ENCODE data around the gene FLAD1.

Gene FLAD1

DNA sequence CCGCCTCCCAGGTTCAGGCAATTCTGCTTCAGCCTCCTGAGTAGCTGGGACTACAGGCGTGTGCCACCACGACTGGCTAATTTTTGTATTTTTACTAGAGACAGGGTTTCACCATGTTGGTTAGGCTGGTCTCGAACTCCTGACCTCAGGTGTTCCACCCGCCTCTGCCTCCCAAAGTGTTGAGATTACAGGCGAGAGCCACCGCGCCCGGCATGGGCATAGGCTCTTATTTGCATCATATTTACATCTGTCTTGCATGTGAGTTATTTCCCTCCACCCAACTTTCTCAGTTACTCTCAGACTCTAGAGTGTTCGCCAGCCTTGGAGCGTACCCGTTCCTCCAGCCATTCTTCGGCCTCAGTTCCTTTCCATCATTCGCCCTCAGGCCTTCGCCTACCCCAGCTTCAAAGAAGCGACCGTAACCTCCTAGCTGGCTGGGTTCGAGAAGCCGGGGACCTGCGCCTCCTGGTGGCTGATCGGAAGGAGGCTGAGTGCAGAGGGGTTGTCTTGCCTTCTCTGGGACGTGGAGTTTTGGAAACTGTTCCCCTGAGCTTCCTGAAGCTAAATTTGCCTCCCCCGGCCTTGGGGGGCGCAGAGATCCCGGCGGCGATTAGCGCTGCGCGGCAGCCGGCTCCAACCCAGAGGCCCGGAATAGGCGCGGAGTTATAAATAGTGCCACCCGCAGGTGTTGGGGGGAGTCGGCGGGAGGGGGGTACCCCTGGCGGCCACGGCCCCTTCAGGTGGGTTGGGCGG, 15.8 kb downstream of the FLAD1 start:
- Histone ChIP-seq H3K36me3 (ENCODE audit: control insufficient read depth in 2 of 2, insufficient read depth in 2 of 2, low read length in 2 of 2) (peaks cover 0 to 3% of the 10 kb centered on the region in 2 donors), H3K4me3 (ENCODE audit: low read length in 2 of 2) (peak overlapping the region; percentile 40 to 66), H3K4me1 (ENCODE audit: control insufficient read depth in 2 of 2, insufficient read depth in 2 of 2, low read length in 2 of 2) (peaks cover 8 to 21% of the 10 kb centered on the region in 2 donors), H3K27ac (ENCODE audit: low read depth in 2 of 2, low read length in 2 of 2) (peak overlapping the region; percentile 7 to 99), H3K27me3 (ENCODE audit: control insufficient read depth in 2 of 2, insufficient read depth in 2 of 2, low read length in 2 of 2) (no peaks in the 10 kb centered on the region), H3K9ac (ENCODE audit: low read depth in 1 of 2, low read length in 2 of 2) (peak overlapping the region in 1 of 2 donors; percentile 46), H3K9me3 (ENCODE audit: control insufficient read depth in 2 of 2, low read length in 2 of 2) (no peaks in the 10 kb centered on the region)

DNA sequence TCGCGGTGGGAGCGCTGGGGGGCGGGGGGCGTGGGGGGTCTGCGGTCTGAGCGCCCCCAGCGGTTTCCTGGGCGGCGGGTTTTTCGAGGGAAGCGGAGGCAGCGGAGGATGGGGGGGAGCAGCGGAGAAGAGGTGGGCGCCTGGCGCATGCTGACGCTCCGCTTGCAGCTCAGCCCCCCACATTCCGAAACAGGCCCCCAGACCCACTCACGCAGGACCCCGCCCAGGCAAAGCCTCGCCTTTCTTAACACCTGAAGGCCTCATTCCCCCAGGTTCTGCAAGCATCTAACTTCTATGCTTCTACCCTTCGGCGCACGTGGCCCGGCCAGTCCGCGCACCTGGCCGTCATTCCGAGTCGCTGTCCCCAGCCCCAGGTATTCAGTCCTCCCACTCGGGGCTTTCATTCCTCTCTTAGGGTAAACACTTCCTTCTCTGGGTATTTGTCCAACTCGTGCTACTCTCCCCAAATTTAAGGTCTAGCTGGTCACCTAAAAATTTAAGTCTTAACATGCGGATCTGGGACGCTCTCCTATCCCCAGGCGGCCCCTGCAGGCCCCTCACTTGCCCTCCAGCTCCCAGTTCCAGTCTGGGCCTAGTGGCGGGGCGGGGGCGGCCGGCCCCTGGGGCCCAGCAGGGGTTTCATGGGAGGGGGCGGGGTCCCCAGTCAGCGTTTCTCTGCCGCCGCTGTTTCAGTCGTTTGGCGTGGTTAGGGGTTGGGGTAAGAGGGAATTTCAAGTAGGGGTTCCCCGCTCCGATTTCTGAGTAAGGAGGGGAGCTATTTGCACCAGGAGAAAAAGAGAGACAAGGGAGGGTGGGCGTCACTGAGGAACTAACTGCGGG, 16.6 kb downstream of the FLAD1 start:
- peak overlapping the region; percentile 89 to 92 for H3K9ac ChIP-seq (ENCODE audit: low read depth in 1 of 2, low read length in 2 of 2)
- H3K27me3 ChIP-seq (ENCODE audit: control insufficient read depth in 2 of 2, insufficient read depth in 2 of 2, low read length in 2 of 2) = no peaks in the 10 kb centered on the region
- H3K36me3 ChIP-seq (ENCODE audit: control insufficient read depth in 2 of 2, insufficient read depth in 2 of 2, low read length in 2 of 2) = peaks cover 0 to 3% of the 10 kb centered on the region in 2 donors
- H3K4me1 ChIP-seq (ENCODE audit: control insufficient read depth in 2 of 2, insufficient read depth in 2 of 2, low read length in 2 of 2) = peaks cover 16 to 29% of the 10 kb centered on the region in 2 donors
- peak overlapping the region; percentile 87 to 88 for H3K4me3 ChIP-seq (ENCODE audit: low read length in 2 of 2)
- H3K9me3 ChIP-seq (ENCODE audit: control insufficient read depth in 2 of 2, low read length in 2 of 2) = no peaks in the 10 kb centered on the region
- peak overlapping the region; percentile 99 for H3K27ac ChIP-seq (ENCODE audit: low read depth in 2 of 2, low read length in 2 of 2)

DNA sequence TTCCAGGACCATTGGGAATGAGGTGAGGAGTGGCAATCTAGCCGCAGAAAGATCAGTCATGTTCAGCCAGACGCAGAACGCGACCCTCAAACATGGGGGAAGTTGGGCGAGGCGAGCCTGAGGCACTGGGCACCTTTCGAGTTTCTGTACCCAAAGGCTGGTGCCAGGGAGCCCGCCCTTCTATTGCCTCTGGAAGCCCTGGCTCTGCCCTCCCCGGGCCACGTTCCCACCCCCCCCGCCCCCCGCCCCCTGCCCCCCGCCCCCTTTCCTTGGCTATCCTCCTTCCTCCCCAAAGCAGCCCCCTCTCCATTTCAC, 17.2 kb downstream of the FLAD1 start:
- H3K9ac ChIP-seq (ENCODE audit: low read depth in 1 of 2, low read length in 2 of 2) = peak overlapping the region; percentile 89 to 93
- no peaks in the 10 kb centered on the region for H3K27me3 ChIP-seq (ENCODE audit: control insufficient read depth in 2 of 2, insufficient read depth in 2 of 2, low read length in 2 of 2)
- H3K4me1 ChIP-seq (ENCODE audit: control insufficient read depth in 2 of 2, insufficient read depth in 2 of 2, low read length in 2 of 2) = peaks cover 20 to 34% of the 10 kb centered on the region in 2 donors
- H3K27ac ChIP-seq (ENCODE audit: low read depth in 2 of 2, low read length in 2 of 2) = peak overlapping the region; percentile 99
- peak overlapping the region; percentile 87 to 88 for H3K4me3 ChIP-seq (ENCODE audit: low read length in 2 of 2)
- peaks cover 0 to 3% of the 10 kb centered on the region in 2 donors for H3K36me3 ChIP-seq (ENCODE audit: control insufficient read depth in 2 of 2, insufficient read depth in 2 of 2, low read length in 2 of 2)
- no peaks in the 10 kb centered on the region for H3K9me3 ChIP-seq (ENCODE audit: control insufficient read depth in 2 of 2, low read length in 2 of 2)

DNA sequence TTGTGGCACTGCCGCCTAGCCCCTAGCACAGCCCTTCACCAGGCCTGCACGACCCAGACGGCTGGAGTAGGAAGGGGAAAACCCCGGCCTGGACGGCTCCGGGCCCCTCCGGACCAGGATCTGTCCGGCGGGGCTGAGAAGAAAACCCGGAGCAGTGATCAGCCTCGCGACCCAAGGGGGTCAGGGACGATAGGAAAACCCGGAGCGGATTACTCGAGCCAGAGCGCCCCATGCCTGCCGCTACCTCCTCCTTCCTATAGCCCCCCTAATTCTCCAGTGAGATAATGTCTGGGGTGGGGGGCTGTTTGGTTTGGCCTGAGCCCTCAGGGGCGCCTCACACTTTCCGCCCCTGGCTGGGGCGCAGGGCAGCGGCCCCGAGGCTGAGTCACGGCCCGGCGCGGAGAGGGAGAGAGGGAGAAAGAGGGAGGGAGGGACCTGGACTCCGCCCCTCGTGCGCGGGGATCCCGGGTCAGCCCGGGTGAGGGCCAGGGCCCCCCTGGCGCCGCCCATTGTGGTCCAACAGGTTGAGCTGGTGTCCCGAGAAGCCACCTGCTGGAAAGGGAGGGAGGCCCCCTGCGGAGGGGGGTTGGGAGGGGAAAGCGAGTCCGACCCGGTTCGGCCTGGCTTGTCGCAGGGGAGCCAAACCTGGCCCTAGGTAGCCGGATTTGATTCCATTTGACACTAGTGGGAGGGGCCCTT, 17.7 kb downstream of the FLAD1 start:
- Histone ChIP-seq H3K9ac (ENCODE audit: low read depth in 1 of 2, low read length in 2 of 2) (peak overlapping the region; percentile 89 to 93), H3K9me3 (ENCODE audit: control insufficient read depth in 2 of 2, low read length in 2 of 2) (no peaks in the 10 kb centered on the region), H3K36me3 (ENCODE audit: control insufficient read depth in 2 of 2, insufficient read depth in 2 of 2, low read length in 2 of 2) (peaks cover 0 to 3% of the 10 kb centered on the region in 2 donors), H3K4me3 (ENCODE audit: low read length in 2 of 2) (peak overlapping the region; percentile 87 to 88), H3K4me1 (ENCODE audit: control insufficient read depth in 2 of 2, insufficient read depth in 2 of 2, low read length in 2 of 2) (peaks cover 25 to 38% of the 10 kb centered on the region in 2 donors), H3K27me3 (ENCODE audit: control insufficient read depth in 2 of 2, insufficient read depth in 2 of 2, low read length in 2 of 2) (no peaks in the 10 kb centered on the region), H3K27ac (ENCODE audit: low read depth in 2 of 2, low read length in 2 of 2) (peak overlapping the region; percentile 99)

DNA sequence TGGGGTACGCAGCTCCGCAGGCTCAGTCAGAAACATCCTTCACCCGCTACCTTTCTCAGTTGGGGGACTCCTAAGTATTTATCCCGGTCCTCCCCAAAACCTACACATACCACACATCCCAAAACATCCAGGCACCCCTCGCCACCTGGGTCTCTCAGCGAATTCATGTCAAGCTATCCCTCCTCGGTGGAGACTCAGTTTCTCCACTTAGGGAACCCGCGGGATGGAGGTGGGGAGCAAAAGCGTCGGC, 18.2 kb downstream of the FLAD1 start:
- H3K4me3 ChIP-seq (ENCODE audit: low read length in 2 of 2) = peak overlapping the region; percentile 87 to 88
- peak overlapping the region; percentile 99 for H3K27ac ChIP-seq (ENCODE audit: low read depth in 2 of 2, low read length in 2 of 2)
- no peaks in the 10 kb centered on the region for H3K9me3 ChIP-seq (ENCODE audit: control insufficient read depth in 2 of 2, low read length in 2 of 2)
- peaks cover 30 to 38% of the 10 kb centered on the region in 2 donors for H3K4me1 ChIP-seq (ENCODE audit: control insufficient read depth in 2 of 2, insufficient read depth in 2 of 2, low read length in 2 of 2)
- peaks cover 0 to 3% of the 10 kb centered on the region in 2 donors for H3K36me3 ChIP-seq (ENCODE audit: control insufficient read depth in 2 of 2, insufficient read depth in 2 of 2, low read length in 2 of 2)
- H3K27me3 ChIP-seq (ENCODE audit: control insufficient read depth in 2 of 2, insufficient read depth in 2 of 2, low read length in 2 of 2) = no peaks in the 10 kb centered on the region
- peak overlapping the region; percentile 89 to 93 for H3K9ac ChIP-seq (ENCODE audit: low read depth in 1 of 2, low read length in 2 of 2)

DNA sequence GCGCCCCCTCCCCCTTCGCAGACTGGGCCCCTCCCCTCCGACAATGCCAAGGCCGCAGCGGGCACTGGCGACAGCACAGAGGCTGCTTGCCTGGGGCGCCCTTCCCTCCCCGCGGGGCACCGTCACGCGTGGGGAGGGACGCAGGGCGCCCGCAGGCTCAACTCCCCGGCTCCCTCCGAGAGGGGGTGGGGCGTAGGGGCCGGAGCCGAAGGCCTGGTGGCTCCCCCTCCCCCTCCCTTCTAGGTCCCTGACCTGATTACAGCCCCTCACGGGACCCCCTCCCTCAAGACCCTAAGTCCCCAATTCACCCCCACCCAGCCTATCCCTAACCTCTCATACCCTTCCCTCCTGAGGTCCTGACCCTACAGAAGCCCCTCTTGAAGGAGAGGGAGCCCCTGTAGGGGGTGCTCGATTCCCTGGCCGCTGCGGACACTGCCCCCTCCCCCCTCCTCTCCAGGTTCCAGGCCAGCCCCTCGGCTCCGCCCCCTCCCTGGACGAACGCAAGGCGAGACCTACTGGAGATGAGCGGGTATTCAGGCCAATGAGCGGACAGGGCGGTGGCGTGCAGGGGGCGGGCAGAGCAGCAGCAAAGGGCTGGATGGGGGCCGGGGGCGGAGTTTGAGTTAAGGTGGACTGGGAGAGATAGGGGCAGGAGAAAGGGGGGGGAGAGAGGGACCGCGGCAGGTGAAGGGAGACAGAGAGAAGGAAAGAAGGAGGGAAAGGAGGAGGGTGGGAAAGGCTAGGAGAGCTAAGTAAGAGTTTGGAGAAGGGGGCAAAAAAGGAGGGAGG, 18.7 kb downstream of the FLAD1 start:
- no peaks in the 10 kb centered on the region for H3K27me3 ChIP-seq (ENCODE audit: control insufficient read depth in 2 of 2, insufficient read depth in 2 of 2, low read length in 2 of 2)
- peaks cover 35 to 43% of the 10 kb centered on the region in 2 donors for H3K4me1 ChIP-seq (ENCODE audit: control insufficient read depth in 2 of 2, insufficient read depth in 2 of 2, low read length in 2 of 2)
- peak overlapping the region; percentile 99 for H3K27ac ChIP-seq (ENCODE audit: low read depth in 2 of 2, low read length in 2 of 2)

DNA sequence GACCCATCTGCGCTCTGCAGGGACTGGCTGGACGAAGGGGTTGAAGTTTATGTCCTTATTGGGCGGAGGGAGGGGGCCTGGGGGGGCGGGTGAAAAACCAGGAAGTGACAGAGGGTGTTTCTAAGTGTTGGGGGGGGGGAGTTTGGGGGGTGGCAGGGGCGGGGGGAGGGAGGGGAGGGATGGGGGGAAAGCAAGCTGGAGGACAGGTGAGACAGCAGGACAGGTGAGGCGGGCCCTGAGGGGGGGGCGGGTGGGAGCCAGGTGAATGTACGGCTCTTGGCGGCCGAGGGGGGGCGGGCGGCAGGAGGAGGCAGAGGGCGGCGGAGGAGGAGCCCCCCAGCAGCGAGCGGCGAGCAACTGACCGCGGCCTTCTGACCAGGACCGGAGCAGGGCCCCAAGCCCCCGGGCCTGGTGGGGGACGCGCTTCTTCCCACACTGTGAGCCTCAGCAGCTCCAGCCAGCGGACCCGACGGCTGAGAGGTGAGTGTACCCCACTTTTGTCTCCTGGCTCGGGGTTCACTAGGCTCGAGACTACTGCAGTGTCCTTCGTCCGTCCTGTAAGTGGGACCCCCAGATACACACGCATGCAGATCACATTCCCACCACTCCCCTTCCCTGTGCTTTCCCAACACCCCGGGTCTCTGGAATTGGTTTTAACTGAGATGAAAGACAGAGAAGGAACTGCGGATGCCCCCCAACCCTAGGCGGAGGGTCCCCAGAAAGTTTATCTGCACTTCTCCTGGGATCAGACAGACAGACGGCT, 19.5 kb downstream of the FLAD1 start, which contains the start of gene ZBTB7B:
Gene ZBTB7B, plus strand, starts transcription at position 339 of the 763 bp plus-strand sequence. CDS start 11,859 bp downstream, outside the sequence.
- no peaks in the 10 kb centered on the region for H3K27me3 ChIP-seq (ENCODE audit: control insufficient read depth in 2 of 2, insufficient read depth in 2 of 2, low read length in 2 of 2)
- H3K36me3 ChIP-seq (ENCODE audit: control insufficient read depth in 2 of 2, insufficient read depth in 2 of 2, low read length in 2 of 2) = peaks cover 0 to 3% of the 10 kb centered on the region in 2 donors
- H3K27ac ChIP-seq (ENCODE audit: low read depth in 2 of 2, low read length in 2 of 2) = peak within 1 kb of the TSS; percentile 99
- no peaks in the 10 kb centered on the region for H3K9me3 ChIP-seq (ENCODE audit: control insufficient read depth in 2 of 2, low read length in 2 of 2)
- peaks cover 43 to 51% of the 10 kb centered on the region in 2 donors for H3K4me1 ChIP-seq (ENCODE audit: control insufficient read depth in 2 of 2, insufficient read depth in 2 of 2, low read length in 2 of 2)
- H3K9ac ChIP-seq (ENCODE audit: low read depth in 1 of 2, low read length in 2 of 2) = peak within 1 kb of the TSS; percentile 100
- peak within 1 kb of the TSS; percentile 95 to 100 for H3K4me3 ChIP-seq (ENCODE audit: low read length in 2 of 2)

More for the DNA sequence above, 18.7 kb downstream of the FLAD1 start:
- no peaks in the 10 kb centered on the region for H3K9me3 ChIP-seq (ENCODE audit: control insufficient read depth in 2 of 2, low read length in 2 of 2)
- peak overlapping the region; percentile 87 to 88 for H3K4me3 ChIP-seq (ENCODE audit: low read length in 2 of 2)
- H3K36me3 ChIP-seq (ENCODE audit: control insufficient read depth in 2 of 2, insufficient read depth in 2 of 2, low read length in 2 of 2) = peaks cover 0 to 3% of the 10 kb centered on the region in 2 donors
- peak overlapping the region; percentile 89 to 93 for H3K9ac ChIP-seq (ENCODE audit: low read depth in 1 of 2, low read length in 2 of 2)

DNA sequence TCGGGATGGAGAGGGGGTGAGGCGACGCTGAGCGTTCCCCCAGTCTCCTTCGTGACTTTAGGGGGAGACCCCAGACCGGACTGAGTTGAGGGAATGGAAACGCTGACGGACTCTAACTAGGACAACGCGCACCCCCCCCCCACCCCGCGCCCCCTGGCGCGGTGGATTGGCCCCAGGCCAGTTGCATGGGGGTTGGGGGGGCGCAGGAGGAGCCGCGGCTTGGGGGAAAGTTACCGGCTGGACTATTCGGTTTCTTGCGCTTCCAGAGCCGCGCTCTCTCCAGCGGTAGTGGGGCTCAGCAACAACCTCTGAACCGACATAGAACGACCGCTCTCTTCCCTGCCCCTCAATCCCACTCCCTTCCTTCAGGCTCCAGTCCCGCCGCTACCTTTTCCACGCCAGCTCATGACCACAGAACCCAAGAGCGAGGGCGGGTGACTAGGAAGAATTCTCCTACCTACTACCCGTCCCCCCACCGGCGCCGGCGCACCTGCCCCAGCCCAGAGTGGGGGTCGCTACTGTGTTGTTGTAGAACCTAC, 20.2 kb downstream of the FLAD1 start:
- no peaks in the 10 kb centered on the region for H3K27me3 ChIP-seq (ENCODE audit: control insufficient read depth in 2 of 2, insufficient read depth in 2 of 2, low read length in 2 of 2)
- H3K9ac ChIP-seq (ENCODE audit: low read depth in 1 of 2, low read length in 2 of 2) = peak overlapping the region; percentile 100
- H3K36me3 ChIP-seq (ENCODE audit: control insufficient read depth in 2 of 2, insufficient read depth in 2 of 2, low read length in 2 of 2) = peaks cover 0 to 3% of the 10 kb centered on the region in 2 donors
- peak overlapping the region; percentile 95 to 100 for H3K4me3 ChIP-seq (ENCODE audit: low read length in 2 of 2)
- H3K9me3 ChIP-seq (ENCODE audit: control insufficient read depth in 2 of 2, low read length in 2 of 2) = no peaks in the 10 kb centered on the region
- H3K27ac ChIP-seq (ENCODE audit: low read depth in 2 of 2, low read length in 2 of 2) = peak overlapping the region; percentile 98 to 99
- H3K4me1 ChIP-seq (ENCODE audit: control insufficient read depth in 2 of 2, insufficient read depth in 2 of 2, low read length in 2 of 2) = peaks cover 48 to 57% of the 10 kb centered on the region in 2 donors
